Stimulated activated CD4-positive, alpha-beta T cell treated with anti-CD3 and anti-CD28 coated beads, Interleukin-1b, Interleukin-23, amount 100 ng/mL, for 1 hour (primary cell): ENCODE data around the gene CBARP.

Source experiments
- DNase-seq, 2 donors: peaks; one replicate each; pipeline ENCODE4 v3.0.0-alpha.2; 2020; ENCODE audit warnings: low read depth in 2 of 2

CBARP gene

GRCh38 chr19:1227304-1228054, 10.3 kb downstream of the CBARP start:
- DNase-seq = no peak

GRCh38 chr19:1226522-1227303, 11.1 kb downstream of the CBARP start:
- no peak for DNase-seq

- no peak for DNase-seq
These were observed 11.6 kb downstream of the CBARP start for GRCh38 chr19:1226227-1226518.

GRCh38 chr19:1225440-1226226, 12.2 kb downstream of the CBARP start:
- DNase-seq = no peak

- DNase-seq = no peak
These were observed 13.0 kb downstream of the CBARP start for GRCh38 chr19:1224847-1225246.

GRCh38 chr19:1224047-1224825, 13.6 kb downstream of the CBARP start:
- DNase-seq = no peak

GRCh38 chr19:1223018-1223855, 14.6 kb downstream of the CBARP start:
- DNase-seq = no peak

- DNase-seq = no peak
These were observed 15.4 kb downstream of the CBARP start for GRCh38 chr19:1222394-1222793.

GRCh38 chr19:1221904-1222255, 15.9 kb downstream of the CBARP start:
- DNase-seq = no peak

GRCh38 chr19:1220976-1221903, 16.6 kb downstream of the CBARP start:
- DNase-seq = no peak

GRCh38 chr19:1220477-1220930, 17.3 kb downstream of the CBARP start:
- DNase-seq = no peak

- DNase-seq = no peak
These were observed 17.9 kb downstream of the CBARP start for GRCh38 chr19:1219786-1220476.

- no peak for DNase-seq
These were observed 18.8 kb downstream of the CBARP start for GRCh38 chr19:1218751-1219567.

GRCh38 chr19:1217366-1217765, 20.4 kb downstream of the CBARP start:
- no peak for DNase-seq

- no peak for DNase-seq
These were observed 21.0 kb downstream of the CBARP start for GRCh38 chr19:1216756-1217155.

GRCh38 chr19:1214862-1215731, 22.7 kb downstream of the CBARP start:
- DNase-seq = no peak

- no peak for DNase-seq
These were observed 23.4 kb downstream of the CBARP start for GRCh38 chr19:1214299-1214861.
